Measurements from ENCODE around the gene IL6R. TPM values are rescaled to one million over a fixed set of nuclear protein-coding genes. Genes with fewer than 3 reads are reported as not detected.
"Not testable (repeated sequence)": the region's sequence is repeated elsewhere in the genome, so short reads cannot be mapped to it uniquely, and the experiment has no call there.

Gene IL6R
- total RNA-seq, 1 donor from 2014 or later = 31.2 TPM

DNA sequence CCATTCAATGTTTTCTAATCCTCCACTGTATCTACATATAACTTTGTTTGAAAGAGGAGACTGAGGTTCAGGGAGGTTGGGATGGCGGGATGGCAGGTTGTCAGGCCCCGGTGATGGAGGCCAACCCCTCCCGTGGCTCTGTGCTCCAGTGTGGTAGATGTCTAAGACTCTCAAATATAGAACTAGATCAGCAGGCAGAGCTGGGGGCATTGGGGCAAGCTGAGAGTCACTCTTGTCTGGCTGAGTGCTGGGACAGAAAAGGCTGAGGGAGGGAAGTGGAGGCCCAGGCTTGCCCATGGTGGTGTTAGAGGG lies 1.7 kb downstream of the IL6R start:
- DNase-seq (ENCODE audit: low spot score) = no peak

DNA sequence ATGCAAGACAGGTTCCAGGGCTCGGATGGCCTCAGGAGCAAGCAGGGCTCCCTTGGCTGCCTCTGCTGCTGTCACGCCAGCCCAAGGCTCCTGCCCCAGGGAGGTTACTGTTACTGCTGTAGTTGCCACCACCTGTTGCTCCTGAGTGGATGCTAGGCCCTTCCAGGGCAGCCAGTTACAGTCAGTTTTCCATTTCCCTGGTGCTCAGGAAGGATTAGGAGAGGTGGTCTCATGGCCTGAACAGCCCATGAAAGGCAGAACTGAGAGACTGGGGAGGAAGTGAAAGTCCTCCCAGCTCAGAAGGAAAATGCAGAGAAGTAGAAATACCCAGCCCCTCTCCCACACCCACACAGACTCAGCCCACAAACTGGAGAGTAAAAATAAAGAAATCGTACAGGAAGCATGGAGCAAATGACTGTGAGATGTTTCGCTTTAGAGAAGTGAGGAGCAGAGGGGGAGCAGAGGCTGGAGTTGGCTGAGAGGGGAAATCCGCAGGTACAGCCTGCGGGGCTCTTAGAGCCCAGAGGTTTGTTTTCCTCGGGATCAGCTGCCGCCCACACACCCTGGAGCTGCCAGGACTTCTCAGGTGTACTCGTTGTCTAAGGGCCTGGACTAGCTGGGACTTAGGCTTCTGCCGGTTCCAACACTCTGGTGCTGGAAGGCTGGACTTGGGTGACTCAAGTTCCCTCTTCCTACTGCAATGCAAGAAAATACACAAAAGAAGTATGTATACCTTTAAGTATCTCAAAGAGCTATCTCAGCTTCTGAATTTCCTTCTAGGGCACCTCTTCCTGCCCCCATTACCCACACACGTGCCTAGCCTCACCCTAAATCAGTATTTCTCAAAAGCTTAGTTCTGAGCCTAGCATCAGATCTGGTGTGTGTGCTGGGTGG lies 2.3 kb downstream of the IL6R start:
- no peak for DNase-seq (ENCODE audit: low spot score)

GRCh38 chr1:154408174-154408777 lies 3.1 kb downstream of the IL6R start:
- DNase-seq (ENCODE audit: low spot score) = no peak

GRCh38 chr1:154410185-154410827 lies 5.2 kb downstream of the IL6R start:
- no peak for DNase-seq (ENCODE audit: low spot score)

DNA sequence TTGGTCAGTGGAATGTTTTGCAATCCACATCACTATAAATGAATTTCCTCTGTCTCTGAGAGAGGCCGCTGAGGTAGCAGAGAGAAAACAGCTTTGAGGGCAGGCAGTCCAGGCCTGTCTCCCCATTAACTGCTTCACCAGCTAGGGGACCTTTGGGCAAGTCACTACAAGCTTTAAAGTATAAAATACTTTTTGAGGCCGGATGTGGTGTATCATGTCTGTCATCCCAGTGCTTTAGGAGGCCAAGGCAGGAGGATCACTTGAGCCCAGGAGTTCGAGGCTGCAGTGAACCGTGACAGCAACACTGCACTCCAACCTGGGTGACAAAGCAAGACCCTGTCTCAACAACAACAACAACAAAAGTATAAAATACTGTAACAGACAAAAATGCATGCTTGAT lies 6.4 kb downstream of the IL6R start:
- DNase-seq (ENCODE audit: low spot score) = no peak

GRCh38 chr1:154413177-154413783 lies 8.1 kb downstream of the IL6R start:
- DNase-seq (ENCODE audit: low spot score) = no peak

DNA sequence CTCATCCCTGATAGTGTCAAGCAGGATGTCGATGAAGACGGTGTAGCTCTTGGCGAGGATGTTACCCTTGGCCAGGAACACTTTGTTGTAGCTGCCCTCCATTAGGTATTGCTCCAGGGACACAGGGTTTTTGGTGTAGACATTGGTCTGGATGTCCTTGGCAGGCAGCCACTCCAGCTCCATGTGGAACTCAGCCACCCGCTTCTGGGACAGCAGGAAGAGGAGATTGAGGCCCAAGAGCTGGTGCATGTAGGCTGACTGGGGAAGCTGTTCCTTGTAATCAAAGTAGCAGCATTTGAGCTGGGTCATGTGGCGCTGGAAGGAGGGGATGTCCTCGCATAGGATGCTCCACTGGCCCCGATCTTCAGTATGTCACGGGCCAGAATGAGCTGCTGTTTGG lies 9.5 kb downstream of the IL6R start:
- no peak for DNase-seq (ENCODE audit: low spot score)

GRCh38 chr1:154416471-154417337 lies 11.6 kb downstream of the IL6R start:
- DNase-seq (ENCODE audit: low spot score) = no peak

DNA sequence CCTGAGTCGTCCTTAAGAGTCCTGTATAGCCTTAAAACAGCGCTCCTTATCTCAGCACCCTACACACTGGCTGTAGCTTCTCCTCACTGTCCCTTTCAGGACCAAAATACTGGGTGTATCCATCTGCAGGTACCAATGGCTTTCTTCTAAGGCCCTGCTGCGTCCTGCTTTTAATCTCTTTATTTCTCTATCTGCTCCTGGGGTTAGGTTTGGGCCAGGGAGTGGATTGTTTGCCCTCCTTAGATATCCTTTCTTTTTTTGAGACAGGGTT lies 12.1 kb downstream of the IL6R start:
- no peak for DNase-seq (ENCODE audit: low spot score)

DNA sequence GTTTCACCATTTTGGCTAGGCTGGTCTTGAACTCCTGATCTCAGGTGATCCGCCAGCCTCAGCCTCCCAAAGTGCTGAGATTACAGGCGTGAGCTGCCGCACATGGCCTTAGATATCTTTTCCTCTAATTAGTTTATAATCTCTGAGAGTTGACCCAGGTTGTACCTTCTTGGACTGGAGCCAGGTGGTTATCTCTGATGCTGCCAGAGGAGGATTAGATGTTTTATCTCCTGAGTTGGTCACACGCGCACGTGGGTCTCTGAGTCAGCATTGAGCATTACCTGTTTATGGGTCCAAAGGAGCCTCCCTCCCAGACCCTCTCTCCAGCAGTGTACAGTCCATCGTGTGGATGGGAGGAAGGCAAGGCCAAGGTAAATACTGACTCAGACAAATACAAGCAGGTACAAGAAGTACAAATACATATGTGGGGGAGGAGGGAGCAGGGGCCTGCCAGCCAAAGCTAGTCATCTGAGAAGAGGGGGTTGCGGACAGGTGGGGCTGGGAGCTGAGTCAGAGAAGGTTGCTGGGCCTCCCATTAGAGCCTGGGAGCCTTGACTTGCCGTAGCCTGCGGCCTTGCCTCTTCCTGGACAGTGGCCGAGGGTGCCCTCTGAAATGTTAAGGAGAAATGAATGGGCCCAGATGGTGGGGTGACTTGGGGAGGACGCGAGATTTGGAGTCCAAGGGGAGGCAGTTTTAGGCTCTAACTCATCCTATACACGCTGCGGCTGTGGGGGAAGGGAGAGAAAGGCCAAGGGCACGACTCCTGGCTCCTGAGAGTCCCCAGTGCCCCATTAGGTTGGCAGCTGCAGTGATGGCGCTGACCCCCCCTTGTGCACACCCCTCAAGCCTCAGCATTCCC lies 13.1 kb downstream of the IL6R start:
- peak; percentile 95 for DNase-seq (ENCODE audit: low spot score)

DNA sequence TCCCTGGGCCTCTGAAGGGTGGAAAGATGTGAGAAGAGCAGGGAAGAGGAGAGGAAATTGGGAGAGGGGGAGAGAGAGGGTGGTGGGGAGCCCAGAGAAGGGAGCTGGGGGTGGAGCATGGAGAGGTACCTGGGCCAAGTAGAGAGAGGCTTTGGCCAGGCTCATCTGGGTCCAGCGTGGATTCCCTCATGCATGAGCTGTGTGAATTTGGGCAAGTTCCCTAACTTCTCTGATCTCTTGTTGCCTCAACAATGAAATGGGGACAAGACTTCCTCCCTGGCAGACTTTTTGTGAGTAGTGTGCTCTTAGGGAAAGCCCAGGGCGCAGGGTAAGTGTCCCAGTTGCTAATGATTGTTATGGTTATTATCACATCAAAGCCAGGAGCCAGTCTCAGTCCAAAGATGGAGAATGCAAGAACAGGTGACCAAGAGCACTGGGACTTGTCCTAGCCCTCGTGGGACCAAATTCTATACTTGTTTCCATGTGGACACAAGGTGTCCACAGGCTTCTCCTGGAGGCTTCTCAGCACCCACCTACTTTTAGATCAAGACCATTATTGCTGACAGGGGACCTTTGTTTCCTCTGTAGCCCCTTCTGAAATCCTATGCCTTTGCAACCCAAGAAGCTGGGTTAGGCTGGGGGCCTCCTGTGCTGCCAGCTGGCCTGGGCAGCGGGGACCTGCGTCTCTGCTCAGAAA lies 13.9 kb downstream of the IL6R start:
- DNase-seq (ENCODE audit: low spot score) = no peak

- peak; percentile 90 for DNase-seq (ENCODE audit: low spot score)
Observed at GRCh38 chr1:154419620-154420571, 14.8 kb downstream of the IL6R start.

DNA sequence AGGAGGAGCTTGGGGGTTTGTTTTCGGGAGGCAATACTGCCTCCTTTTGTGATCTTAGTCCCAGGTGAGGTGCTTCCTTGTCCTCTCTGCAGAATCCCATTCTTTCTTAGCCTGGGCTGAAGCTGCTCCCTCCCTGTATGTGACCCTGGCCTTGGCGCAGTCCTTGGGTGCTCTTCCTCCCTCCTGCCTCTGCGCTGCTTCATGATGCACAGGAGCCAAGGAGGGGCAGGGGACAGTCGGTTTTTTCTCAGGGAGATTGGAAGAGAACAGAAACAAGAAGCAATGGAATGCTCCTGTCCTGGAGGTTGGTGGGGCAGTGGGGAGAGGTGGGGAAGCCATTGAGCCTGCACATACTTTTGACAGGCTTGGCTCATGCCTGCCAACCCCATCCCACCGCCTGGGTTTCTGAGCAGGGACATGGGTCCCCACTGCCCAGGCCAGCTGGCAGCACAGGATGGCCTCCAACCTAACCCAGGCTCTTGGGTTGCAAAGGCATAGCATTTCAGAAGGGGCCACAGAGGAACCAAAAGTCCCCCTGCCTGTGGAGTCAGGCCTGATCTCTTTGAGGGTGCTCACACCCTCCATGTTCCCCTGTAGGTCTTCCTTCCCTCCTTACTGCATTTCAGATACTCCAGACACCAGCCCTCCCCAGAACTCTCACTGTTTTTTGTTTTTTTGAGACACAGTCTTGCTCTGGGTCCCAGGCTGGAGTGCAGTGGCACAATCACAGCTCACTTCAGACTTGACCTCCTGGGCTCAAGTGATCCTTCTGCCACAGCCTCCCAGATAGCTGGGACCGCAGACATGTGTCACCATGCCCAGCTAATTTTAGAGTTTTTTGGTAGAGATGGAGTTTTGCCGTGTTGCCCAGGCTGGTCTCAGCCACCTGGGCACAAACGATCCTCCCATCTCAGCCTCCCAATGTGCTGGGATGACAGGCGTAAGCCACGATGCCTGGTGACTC lies 16.1 kb downstream of the IL6R start:
- no peak for DNase-seq (ENCODE audit: low spot score)

DNA sequence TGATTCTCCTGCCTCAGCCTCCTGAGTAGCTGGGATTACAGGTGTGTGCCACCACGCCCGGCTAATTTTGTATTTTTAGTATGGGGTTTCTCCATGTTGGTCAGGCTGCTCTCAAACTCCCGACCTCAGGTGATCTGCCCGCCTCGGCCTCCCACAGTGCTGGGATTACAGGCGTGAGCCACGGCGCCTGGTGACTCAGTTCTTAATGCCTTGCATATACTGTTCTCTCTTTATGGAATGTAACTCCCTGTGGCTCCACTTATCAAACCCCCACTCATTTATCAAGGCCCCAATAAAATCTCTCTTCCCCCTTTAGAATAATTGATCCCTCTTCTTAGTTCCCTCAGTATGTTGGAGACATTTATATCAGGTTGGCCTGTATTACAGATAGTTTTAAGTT lies 16.9 kb downstream of the IL6R start:
- not testable (repeated sequence) for DNase-seq (ENCODE audit: low spot score)

DNA sequence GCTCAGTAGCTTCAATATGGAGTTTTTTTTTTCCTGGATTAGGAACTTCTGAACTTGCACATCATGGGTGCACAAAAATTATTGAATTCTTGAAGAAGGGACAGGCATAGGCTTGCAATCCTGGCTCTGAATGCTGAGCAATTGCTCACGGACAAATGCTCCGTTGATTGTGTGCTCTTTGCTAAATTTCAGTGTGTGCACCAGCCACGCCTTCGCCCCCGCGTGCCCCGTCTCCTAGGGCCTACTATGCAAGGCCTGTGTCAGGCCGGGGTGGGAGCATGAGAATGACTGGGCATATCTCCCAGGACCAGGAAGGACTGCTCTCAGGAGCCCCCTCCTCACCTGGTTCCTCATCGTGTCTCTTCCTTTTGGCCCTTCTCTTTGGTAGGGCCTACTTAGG lies 17.4 kb downstream of the IL6R start:
- DNase-seq (ENCODE audit: low spot score) = no peak

DNA sequence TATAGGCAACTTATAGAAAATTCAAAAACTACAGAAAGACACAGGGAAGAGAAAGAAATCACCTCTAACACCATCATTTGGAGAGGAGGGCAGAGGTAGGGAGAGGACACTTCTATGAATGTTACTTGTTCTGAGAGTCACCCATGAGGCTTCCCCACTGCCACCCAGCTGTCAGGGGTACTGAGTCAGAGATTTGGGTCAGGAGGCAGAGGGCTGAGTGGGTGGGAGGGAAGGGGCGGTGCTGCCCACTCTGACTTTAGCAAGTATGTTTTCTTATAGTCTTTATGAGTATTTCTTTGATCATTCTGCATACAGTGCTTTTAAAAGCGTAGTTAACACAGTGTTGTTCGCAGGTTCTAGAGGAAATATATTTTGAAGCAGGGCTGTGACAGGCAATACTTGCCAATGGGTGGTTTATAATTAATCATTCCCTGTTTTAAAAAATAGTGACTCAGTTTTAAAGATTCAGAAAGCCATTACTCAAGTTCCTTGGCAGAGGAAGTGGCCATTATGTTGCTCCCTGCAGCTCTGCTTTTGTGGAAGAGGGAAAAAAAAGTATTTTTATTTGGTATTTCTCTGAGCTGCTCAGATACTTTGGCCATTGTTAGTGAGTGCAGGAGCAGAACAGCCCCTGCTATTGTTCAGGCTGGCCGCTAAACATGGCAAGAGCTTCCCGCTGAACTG lies 18.3 kb downstream of the IL6R start:
- DNase-seq (ENCODE audit: low spot score) = no peak

GRCh38 chr1:154423988-154424326 lies 18.8 kb downstream of the IL6R start:
- no peak for DNase-seq (ENCODE audit: low spot score)

- no peak for DNase-seq (ENCODE audit: low spot score)
Observed at GRCh38 chr1:154425172-154425571, 20.0 kb downstream of the IL6R start.
